Endodermal cell (in vitro differentiated cells): ENCODE measurements around the gene ATP2A3. TPM values are rescaled to one million over a fixed set of nuclear protein-coding genes. Genes with fewer than 3 reads are reported as not detected.
A peak's percentile ranks its signal among the peaks of the same experiment; 100 is the strongest.

Source experiments
- DNase-seq: peaks from one replicate; pipeline ENCODE4 v3.0.0-alpha.2; 2017
- H3K27ac ChIP-seq: 2 replicates; pipeline ENCODE4 v1.5.1; 2013; ENCODE audit warnings: mild to moderate bottlenecking, low read depth, low read length, moderate library complexity
- H3K27me3 ChIP-seq: 2 replicates; pipeline ENCODE4 v1.6.1; 2013; ENCODE audit warnings: mild to moderate bottlenecking, low read length, moderate library complexity; ENCODE audit not compliant: insufficient read depth, control insufficient read depth, poor library complexity, severe bottlenecking
- H3K36me3 ChIP-seq: 2 replicates; pipeline ENCODE4 v1.7.0; 2013; ENCODE audit warnings: mild to moderate bottlenecking, low read length, moderate library complexity; ENCODE audit not compliant: control insufficient read depth, insufficient read depth
- H3K4me1 ChIP-seq: one replicate; pipeline ENCODE4 v1.7.0; 2013; ENCODE audit warnings: low read length; ENCODE audit not compliant: control insufficient read depth, insufficient read depth
- H3K4me3 ChIP-seq: 2 replicates; pipeline ENCODE4 v1.5.1; 2013; ENCODE audit warnings: mild to moderate bottlenecking, low read length, moderate library complexity
- H3K9ac ChIP-seq: 2 replicates; pipeline ENCODE4 v1.6.1; 2013; ENCODE audit warnings: mild to moderate bottlenecking, low read length, moderate library complexity; ENCODE audit not compliant: poor library complexity, severe bottlenecking; ENCODE audit errors: extremely low read depth
- H3K9me3 ChIP-seq: 2 replicates; pipeline ENCODE4 v1.6.1; 2013; ENCODE audit warnings: mild to moderate bottlenecking, low read length, moderate library complexity; ENCODE audit not compliant: control insufficient read depth
- H3K27ac Mint-ChIP-seq: 2 replicates; pipeline ENCODE4 v1.8.0; 2020; ENCODE audit warnings: mixed read lengths
- H3K27me3 Mint-ChIP-seq: 2 replicates; pipeline ENCODE4 v1.8.0; 2021; ENCODE audit warnings: mild to moderate bottlenecking, mixed read lengths; ENCODE audit not compliant: insufficient read depth
- H3K36me3 Mint-ChIP-seq: 2 replicates; pipeline ENCODE4 v1.8.0; 2020; ENCODE audit warnings: low read depth, mixed read lengths
- H3K4me1 Mint-ChIP-seq: 2 replicates; pipeline ENCODE4 v1.8.0; 2020; ENCODE audit warnings: mixed read lengths
- H3K4me3 Mint-ChIP-seq: 2 replicates; pipeline ENCODE4 v1.8.0; 2020; ENCODE audit warnings: mild to moderate bottlenecking, moderate library complexity, mixed read lengths
- H3K9me3 Mint-ChIP-seq: 2 replicates; pipeline ENCODE4 v1.8.0; 2020; ENCODE audit warnings: mild to moderate bottlenecking, mixed read lengths
- CTCF ChIP-seq: fragments of 200-600 bp; sonication (generic); conservative IDR thresholded peaks from 2 replicates; pipeline ENCODE4 v1.5.0; 2021; ENCODE audit warnings: antibody characterized with exemption, mild to moderate bottlenecking
- WGBS, 2 experiments: methylation state at CpG; one replicate each; pipeline versions ENCODE4 v1.1.5 to v1.1.7; 2013; ENCODE audit warnings: missing lambda C conversion rate in 2 of 2, mixed read lengths in 1 of 2; ENCODE audit not compliant: insufficient coverage in 1 of 2, insufficient read length in 1 of 2; 5-methylcytosine and 5-hydroxymethylcytosine counted together
- total RNA-seq, 2 donors: library from RNA; stranded (reverse); fragmentation: NEBNext Ultra II Directional in 1 of 2; extraction: Animal tissue kit (Norgen Biotek cat#: 25700) in 1 of 2; gene quantifications; 2 replicates in 1 of 2; 3 replicates in 1 of 2; pipeline ENCODE4 v1.2.1, GENCODE V29; 2021

ATP2A3 gene
- total RNA-seq, 2 donors from 2014 or later, result 1.4 to 3.7 TPM

- H3K9ac ChIP-seq, result no peak overlapping the region
- H3K4me3 Mint-ChIP-seq, result no peak overlapping the region
- no peak for TF ChIP-seq CTCF
- no peak overlapping the region for H3K4me3 ChIP-seq
- H3K4me1 Mint-ChIP-seq, result no peaks in the 10 kb centered on the region
- WGBS, 2 experiments, result 89 to 95% methylated on average over 8 to 12 of the region's 12 CpGs
- DNase-seq, result no peak
- no peaks in the 10 kb centered on the region for H3K4me1 ChIP-seq
- H3K9me3 Mint-ChIP-seq, result no peaks in the 10 kb centered on the region
- no peak overlapping the region for H3K27ac ChIP-seq
- H3K36me3 Mint-ChIP-seq, result no peaks in the 10 kb centered on the region
- no peaks in the 10 kb centered on the region for H3K36me3 ChIP-seq
- no peaks in the 10 kb centered on the region for H3K9me3 ChIP-seq
- no peak overlapping the region for H3K27ac Mint-ChIP-seq
- H3K27me3 Mint-ChIP-seq, result no peaks in the 10 kb centered on the region
- H3K27me3 ChIP-seq, result no peaks in the 10 kb centered on the region
These were observed 55.0 kb downstream of the ATP2A3 start for GRCh38 chr17:3909257-3909656.

- Mint-ChIP-seq H3K9me3 (no peaks in the 10 kb centered on the region), H3K4me1 (peaks cover 4% of the 10 kb centered on the region), H3K27ac (peak overlapping the region; percentile 36), H3K4me3 (no peak overlapping the region), H3K27me3 (no peaks in the 10 kb centered on the region), H3K36me3 (no peaks in the 10 kb centered on the region)
- DNase-seq, result peak; percentile 89
- H3K36me3 ChIP-seq, result no peaks in the 10 kb centered on the region
- no peak overlapping the region for H3K27ac ChIP-seq
- H3K4me1 ChIP-seq, result no peaks in the 10 kb centered on the region
- 83 to 92% methylated on average over 7 to 11 of the region's 11 CpGs for WGBS, 2 experiments
- H3K4me3 ChIP-seq, result no peak overlapping the region
- no peak overlapping the region for H3K9ac ChIP-seq
- H3K9me3 ChIP-seq, result no peaks in the 10 kb centered on the region
- H3K27me3 ChIP-seq, result no peaks in the 10 kb centered on the region
- peak; percentile 74 for TF ChIP-seq CTCF
These were observed 56.6 kb downstream of the ATP2A3 start for GRCh38 chr17:3907483-3908216.

GRCh38 chr17:3906881-3907280 lies 57.4 kb downstream of the ATP2A3 start:
- Histone ChIP-seq H3K9ac (no peak overlapping the region), H3K4me3 (no peak overlapping the region), H3K27me3 (no peaks in the 10 kb centered on the region), H3K9me3 (no peaks in the 10 kb centered on the region), H3K27ac (no peak overlapping the region), H3K36me3 (no peaks in the 10 kb centered on the region), H3K4me1 (no peaks in the 10 kb centered on the region)
- H3K4me1 Mint-ChIP-seq, result peaks cover 4% of the 10 kb centered on the region
- no peaks in the 10 kb centered on the region for H3K36me3 Mint-ChIP-seq
- 88 to 93% methylated on average over 3 of the region's 4 CpGs for WGBS, 2 experiments
- DNase-seq, result no peak
- no peak overlapping the region for H3K4me3 Mint-ChIP-seq
- no peak overlapping the region for H3K27ac Mint-ChIP-seq
- no peaks in the 10 kb centered on the region for H3K27me3 Mint-ChIP-seq
- no peak for TF ChIP-seq CTCF
- H3K9me3 Mint-ChIP-seq, result no peaks in the 10 kb centered on the region
